ENCODE results near the gene ZFP36L1. TPM values are rescaled to one million over a fixed set of nuclear protein-coding genes. Genes with fewer than 3 reads are reported as not detected.

ZFP36L1 gene
- total and polyA plus RNA-seq, 8 donors: 44.4 to 655 (median 131) TPM

GRCh38 chr14:68791902-68792677 is 777 bp downstream of the ZFP36L1 start:
- Histone ChIP-seq H3K9me3 (no peaks in the 10 kb centered on the region), H3K4me1 (peaks cover 9 to 50% (median 41%) of the 10 kb centered on the region in 4 donors), H3K36me3 (peaks cover 33 to 53% (median 36%) of the 10 kb centered on the region in 4 donors), H3K27ac (peak overlapping the region; percentile 86 to 100 (median 100)), H3K4me3 (peak overlapping the region; percentile 81 to 92 (median 90)), H3K27me3 (no peaks in the 10 kb centered on the region)
- 0 to 1% (median 1%) methylated on average over 32 to 33 of the region's 33 CpGs for WGBS, 5 donors
- TF ChIP-seq EP300 (IDR thresholded peaks at IDR 0.05): no peak
- peak in 2 of 3 donors; percentile 30 to 32 for TF ChIP-seq POLR2AphosphoS5 (IDR thresholded peaks at IDR 0.05)
- intact Hi-C loops (cut with DNase I; ENCODE audit: low total_unique reads): no loop called here
- peak; percentile 29 to 62 for DNase-seq

- H3K9me3 ChIP-seq: no peaks in the 10 kb centered on the region
- peak overlapping the region; percentile 81 to 92 (median 90) for H3K4me3 ChIP-seq
- TF ChIP-seq POLR2AphosphoS5 (IDR thresholded peaks at IDR 0.05) (peak in 2 of 3 donors; percentile 45 to 50), POLR2A (IDR thresholded peaks at IDR 0.05) (no peak)
- intact Hi-C loops (cut with DNase I; ENCODE audit: low total_unique reads): no loop called here
- WGBS, 5 donors: 0 to 2% (median 1%) methylated on average over 15 of the region's 15 CpGs
- H3K27me3 ChIP-seq: no peaks in the 10 kb centered on the region
- H3K4me1 ChIP-seq: peaks cover 13 to 50% (median 42%) of the 10 kb centered on the region in 4 donors
- peak overlapping the region; percentile 86 to 100 (median 100) for H3K27ac ChIP-seq
- peaks cover 33 to 58% (median 38%) of the 10 kb centered on the region in 4 donors for H3K36me3 ChIP-seq
- DNase-seq: peak; percentile 27 to 62
Measured at GRCh38 chr14:68791078-68791901, 1.6 kb downstream of the ZFP36L1 start.

- 1 to 4% (median 2%) methylated on average over 8 of the region's 8 CpGs for WGBS, 5 donors
- DNase-seq: peak; percentile 25 to 55
- peak overlapping the region; percentile 86 to 100 (median 100) for H3K27ac ChIP-seq
- no peaks in the 10 kb centered on the region for H3K27me3 ChIP-seq
- TF ChIP-seq POLR2AphosphoS5 (IDR thresholded peaks at IDR 0.05) (no peak), CTCF (IDR thresholded peaks at IDR 0.05) (no peak), EP300 (IDR thresholded peaks at IDR 0.05) (no peak), POLR2A (IDR thresholded peaks at IDR 0.05) (no peak)
- peaks cover 19 to 53% (median 45%) of the 10 kb centered on the region in 4 donors for H3K4me1 ChIP-seq
- no peaks in the 10 kb centered on the region for H3K9me3 ChIP-seq
- intact Hi-C loops (cut with DNase I; ENCODE audit: low total_unique reads): no loop called here
- H3K4me3 ChIP-seq: peak overlapping the region; percentile 81 to 92 (median 90)
- peaks cover 33 to 58% (median 38%) of the 10 kb centered on the region in 4 donors for H3K36me3 ChIP-seq
Measured at GRCh38 chr14:68790644-68791077, 2.2 kb downstream of the ZFP36L1 start.

- peak overlapping the region; percentile 81 to 92 (median 90) for H3K4me3 ChIP-seq
- H3K36me3 ChIP-seq: peaks cover 33 to 58% (median 38%) of the 10 kb centered on the region in 4 donors
- 2 to 6% (median 4%) methylated on average over 18 to 45 of the region's 45 CpGs for WGBS, 5 donors
- intact Hi-C loops (cut with DNase I; ENCODE audit: low total_unique reads): no loop called here
- peaks cover 25 to 59% (median 51%) of the 10 kb centered on the region in 4 donors for H3K4me1 ChIP-seq
- peak overlapping the region; percentile 86 to 100 (median 100) for H3K27ac ChIP-seq
- peak; percentile 40 to 70 for DNase-seq
- TF ChIP-seq POLR2AphosphoS5 (IDR thresholded peaks at IDR 0.05): peak in 1 of 3 donors; percentile 3
- no peak for TF ChIP-seq EP300 (IDR thresholded peaks at IDR 0.05)
- no peak for TF ChIP-seq CTCF (IDR thresholded peaks at IDR 0.05)
- TF ChIP-seq POLR2A (IDR thresholded peaks at IDR 0.05): no peak
- H3K27me3 ChIP-seq: no peaks in the 10 kb centered on the region
- H3K9me3 ChIP-seq: no peaks in the 10 kb centered on the region
Measured at GRCh38 chr14:68789821-68790643, 2.8 kb downstream of the ZFP36L1 start.

Measured in stomach (tissue), 9 donors.